ENCODE data around the gene TPST2. TPM values are rescaled to one million over a fixed set of nuclear protein-coding genes. Genes with fewer than 3 reads are reported as not detected.

The TPST2 gene
- total and polyA plus RNA-seq, 2 donors (not counting 3 experiments of a cell fraction or from before 2014, with no cell fraction given): 49.4 to 121 TPM

- no peaks in the 10 kb centered on the region for H3K36me3 ChIP-seq (ENCODE audit: control insufficient read depth in 2 of 2, extremely low read depth in 1 of 2, insufficient read depth in 2 of 2, low read length in 2 of 2)
- H2AFZ ChIP-seq (ENCODE audit: low read depth, low read length): no peak overlapping the region
- H3K9me1 ChIP-seq (replicated peaks; ENCODE audit: control insufficient read depth, extremely low read depth, insufficient read depth, low read length): no peaks in the 10 kb centered on the region
- H3K4me1 ChIP-seq (ENCODE audit: control insufficient read depth, extremely low read depth, insufficient read depth, low read length): peaks cover 8% of the 10 kb centered on the region
- no peak overlapping the region for H3K4me3 ChIP-seq (replicated peaks in 1 of 3; ENCODE audit: insufficient read depth in 1 of 3, low read depth in 1 of 3, low read length in 3 of 3)
- ChIA-PET POLR2A (no interaction called here), CTCF (interaction anchor here (0.6 kb wide), 1 partner anchor 16 kb away, joined by 3 read pairs; no protein-coding TSS in a partner anchor)
- no peak overlapping the region for H3K27ac ChIP-seq (ENCODE audit: insufficient read depth, low read depth, low read length)
- dilution Hi-C loops (cut with MboI; ENCODE audit: extremely low pct_ligation_motif_present, low sequenced_read_pairs): no loop called here
- H3K9ac ChIP-seq (replicated peaks; ENCODE audit: extremely low read depth, insufficient read depth, low read length): no peak overlapping the region
- TF ChIP-seq MYC (IDR thresholded peaks at IDR 0.05; ENCODE audit: low read depth, low read length): no peak
- no peaks in the 10 kb centered on the region for H3K9me3 ChIP-seq (replicated peaks; ENCODE audit: control insufficient read depth, insufficient read depth, low read length)
- no peaks in the 10 kb centered on the region for H4K20me1 ChIP-seq (replicated peaks; ENCODE audit: control insufficient read depth, extremely low read depth, insufficient read depth, low read length)
- intact Hi-C loops (cut with micrococcal nuclease): no loop called here
- H3K79me2 ChIP-seq (ENCODE audit: control insufficient read depth, insufficient read depth, low read length): no peaks in the 10 kb centered on the region
- H3K27me3 ChIP-seq (ENCODE audit: control insufficient read depth in 2 of 2, insufficient read depth in 2 of 2, low read length in 2 of 2): no peaks in the 10 kb centered on the region
- DNase-seq (ENCODE audit: low read depth, low spot score): no peak
- no peak for FAIRE-seq
- BruUV-seq (replicated peaks): no TSS peak
- no peak overlapping the region for H3K4me2 ChIP-seq (ENCODE audit: insufficient read depth, low read length)
Observed at GRCh38 chr22:26517429-26517828, 72.5 kb downstream of the TPST2 start.

- CTCF ChIA-PET: interaction anchor here (1.0 kb wide), 1 partner anchor 14 kb away, joined by 3 read pairs; no protein-coding TSS in a partner anchor
- no TSS peak for BruUV-seq (replicated peaks)
Observed at GRCh38 chr22:26516503-26516902, 73.4 kb downstream of the TPST2 start.

More at GRCh38 chr22:26516503-26516902, 73.4 kb downstream of the TPST2 start:
- H3K36me3 ChIP-seq (ENCODE audit: control insufficient read depth in 2 of 2, extremely low read depth in 1 of 2, insufficient read depth in 2 of 2, low read length in 2 of 2): no peaks in the 10 kb centered on the region
- no peaks in the 10 kb centered on the region for H4K20me1 ChIP-seq (replicated peaks; ENCODE audit: control insufficient read depth, extremely low read depth, insufficient read depth, low read length)
- H3K79me2 ChIP-seq (ENCODE audit: control insufficient read depth, insufficient read depth, low read length): peaks cover 7% of the 10 kb centered on the region
- H3K9me3 ChIP-seq (replicated peaks; ENCODE audit: control insufficient read depth, insufficient read depth, low read length): no peaks in the 10 kb centered on the region
- no peak for TF ChIP-seq FOS (IDR thresholded peaks at IDR 0.05; ENCODE audit: borderline replicate concordance, insufficient read depth, low read length)
- TF ChIP-seq POLR2A (IDR thresholded peaks at IDR 0.05; ENCODE audit: low read depth, low read length): no peak
- no peak for TF ChIP-seq POLR2AphosphoS5 (IDR thresholded peaks at IDR 0.05; ENCODE audit: insufficient read depth, low read depth, low read length)
- DNase-seq (ENCODE audit: low read depth, low spot score) (no peak), FAIRE-seq (no peak)
- H3K9ac ChIP-seq (replicated peaks; ENCODE audit: extremely low read depth, insufficient read depth, low read length): no peak overlapping the region
- no peak overlapping the region for H3K4me3 ChIP-seq (replicated peaks in 1 of 3; ENCODE audit: insufficient read depth in 1 of 3, low read depth in 1 of 3, low read length in 3 of 3)
- intact Hi-C loops (cut with micrococcal nuclease) (no loop called here), dilution Hi-C loops (cut with MboI; ENCODE audit: extremely low pct_ligation_motif_present, low sequenced_read_pairs) (no loop called here)
- no peak overlapping the region for H3K4me2 ChIP-seq (ENCODE audit: insufficient read depth, low read length)
- POLR2A ChIA-PET: interaction anchor here (1.1 kb wide), 1 partner anchor 13 kb away, joined by 6 read pairs; no protein-coding TSS in a partner anchor
- H3K4me1 ChIP-seq (ENCODE audit: control insufficient read depth, extremely low read depth, insufficient read depth, low read length): peaks cover 12% of the 10 kb centered on the region
- no peak overlapping the region for H2AFZ ChIP-seq (ENCODE audit: low read depth, low read length)
- no peaks in the 10 kb centered on the region for H3K27me3 ChIP-seq (ENCODE audit: control insufficient read depth in 2 of 2, insufficient read depth in 2 of 2, low read length in 2 of 2)
- no peak overlapping the region for H3K27ac ChIP-seq (ENCODE audit: insufficient read depth, low read depth, low read length)
- H3K9me1 ChIP-seq (replicated peaks; ENCODE audit: control insufficient read depth, extremely low read depth, insufficient read depth, low read length): no peaks in the 10 kb centered on the region
